BJ (cell line): Measurements from ENCODE around the gene NEGR1. TPM values are rescaled to one million over a fixed set of nuclear protein-coding genes. Genes with fewer than 3 reads are reported as not detected.
"Not testable (repeated sequence)": the region's sequence is repeated elsewhere in the genome, so short reads cannot be mapped to it uniquely, and the experiment has no call there.

Experiments used
- CTCF ChIA-PET: fragments of 350-600 bp; formaldehyde crosslinking; extraction: SDS; loops from one replicate; lab custom pipeline; 2021; ENCODE audit warnings: antibody characterized with exemption, inconsistent platforms; lab: Yijun Ruan, JAX
- POLR2A ChIA-PET: fragments of 300-600 bp; sonication (Branson Sonifier 250); formaldehyde crosslinking; extraction: SDS; loops from one replicate; lab custom pipeline; 2021; ENCODE audit warnings: antibody characterized with exemption; lab: Charles Lee
- DNase-seq: peaks from one replicate; pipeline ENCODE4 v3.0.0-alpha.2; 2011; ENCODE audit warnings: low read depth
- H3K27me3 ChIP-seq: 2 replicates; pipeline ENCODE4 v1.6.0; 2011; ENCODE audit warnings: low read length; ENCODE audit not compliant: control insufficient read depth, insufficient read depth
- H3K36me3 ChIP-seq: 2 replicates; pipeline ENCODE4 v1.5.1; 2011; ENCODE audit warnings: low read length; ENCODE audit not compliant: control insufficient read depth, insufficient read depth
- H3K4me3 ChIP-seq: 2 replicates; pipeline ENCODE4 v1.5.1; 2011; ENCODE audit warnings: low read depth, mild to moderate bottlenecking, control low read depth, low read length
- polyA plus RNA-seq: library from polyadenylated mRNA; depleted of rRNA; stranded (reverse); fragments of >200 nt; gene quantifications from 2 replicates; pipeline ENCODE4 v1.2.3, GENCODE V29; 2011
- TF ChIP-seq, protein P1 (sequence below): IDR thresholded peaks from 2 replicates; pipeline ENCODE4 v1.5.1; 2011; ENCODE audit warnings: low read depth, mild to moderate bottlenecking, control low read depth, inconsistent platforms, low read length, moderate library complexity; ENCODE audit not compliant: insufficient read depth

Gene NEGR1
- polyA plus RNA-seq, 1 experiment = 15.4 TPM

GRCh38 chr1:71908871-71909390 is 373.4 kb downstream of the NEGR1 start:
- TF ChIP-seq, protein P1, sequence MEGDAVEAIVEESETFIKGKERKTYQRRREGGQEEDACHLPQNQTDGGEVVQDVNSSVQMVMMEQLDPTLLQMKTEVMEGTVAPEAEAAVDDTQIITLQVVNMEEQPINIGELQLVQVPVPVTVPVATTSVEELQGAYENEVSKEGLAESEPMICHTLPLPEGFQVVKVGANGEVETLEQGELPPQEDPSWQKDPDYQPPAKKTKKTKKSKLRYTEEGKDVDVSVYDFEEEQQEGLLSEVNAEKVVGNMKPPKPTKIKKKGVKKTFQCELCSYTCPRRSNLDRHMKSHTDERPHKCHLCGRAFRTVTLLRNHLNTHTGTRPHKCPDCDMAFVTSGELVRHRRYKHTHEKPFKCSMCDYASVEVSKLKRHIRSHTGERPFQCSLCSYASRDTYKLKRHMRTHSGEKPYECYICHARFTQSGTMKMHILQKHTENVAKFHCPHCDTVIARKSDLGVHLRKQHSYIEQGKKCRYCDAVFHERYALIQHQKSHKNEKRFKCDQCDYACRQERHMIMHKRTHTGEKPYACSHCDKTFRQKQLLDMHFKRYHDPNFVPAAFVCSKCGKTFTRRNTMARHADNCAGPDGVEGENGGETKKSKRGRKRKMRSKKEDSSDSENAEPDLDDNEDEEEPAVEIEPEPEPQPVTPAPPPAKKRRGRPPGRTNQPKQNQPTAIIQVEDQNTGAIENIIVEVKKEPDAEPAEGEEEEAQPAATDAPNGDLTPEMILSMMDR = no peak
- ChIA-PET CTCF (no interaction called here), POLR2A (interaction anchor here (0.7 kb wide), 1 partner anchor 118 kb away, joined by 6 read pairs; no protein-coding TSS in a partner anchor)
- Histone ChIP-seq H3K36me3 (no peaks in the 10 kb centered on the region), H3K4me3 (no peak overlapping the region), H3K27me3 (no peaks in the 10 kb centered on the region)
- DNase-seq = no peak

- TF ChIP-seq, protein P1 = no peak
- no peak for DNase-seq
- ChIA-PET POLR2A (no interaction called here), CTCF (interaction anchor here (0.7 kb wide), 1 partner anchor 191 kb away, joined by 3 read pairs; no protein-coding TSS in a partner anchor)
- Histone ChIP-seq H3K27me3 (no peaks in the 10 kb centered on the region), H3K4me3 (no peak overlapping the region), H3K36me3 (no peaks in the 10 kb centered on the region)
Observed at GRCh38 chr1:71908303-71908702, 374.0 kb downstream of the NEGR1 start.

- no peaks in the 10 kb centered on the region for H3K27me3 ChIP-seq
- no peaks in the 10 kb centered on the region for H3K36me3 ChIP-seq
- ChIA-PET CTCF (no interaction called here), POLR2A (no interaction called here)
- no peak overlapping the region for H3K4me3 ChIP-seq
- TF ChIP-seq, protein P1 = no peak
- no peak for DNase-seq
Observed at GRCh38 chr1:71899881-71900280, 382.5 kb downstream of the NEGR1 start.

- H3K36me3 ChIP-seq, H3K27me3 ChIP-seq, H3K4me3 ChIP-seq, DNase-seq, POLR2A ChIA-PET: not testable (repeated sequence)
- CTCF ChIA-PET = interaction anchor here (0.7 kb wide), 1 partner anchor 8 kb away, joined by 3 read pairs; no protein-coding TSS in a partner anchor
Observed at GRCh38 chr1:71888166-71888565, 394.2 kb downstream of the NEGR1 start.

- no peak for DNase-seq
- Histone ChIP-seq H3K36me3 (no peaks in the 10 kb centered on the region), H3K4me3 (no peak overlapping the region), H3K27me3 (no peaks in the 10 kb centered on the region)
- CTCF ChIA-PET = no interaction called here
- TF ChIP-seq, protein P1 = no peak
- POLR2A ChIA-PET = no interaction called here
Observed at GRCh38 chr1:71885171-71885570, 397.2 kb downstream of the NEGR1 start.

DNA sequence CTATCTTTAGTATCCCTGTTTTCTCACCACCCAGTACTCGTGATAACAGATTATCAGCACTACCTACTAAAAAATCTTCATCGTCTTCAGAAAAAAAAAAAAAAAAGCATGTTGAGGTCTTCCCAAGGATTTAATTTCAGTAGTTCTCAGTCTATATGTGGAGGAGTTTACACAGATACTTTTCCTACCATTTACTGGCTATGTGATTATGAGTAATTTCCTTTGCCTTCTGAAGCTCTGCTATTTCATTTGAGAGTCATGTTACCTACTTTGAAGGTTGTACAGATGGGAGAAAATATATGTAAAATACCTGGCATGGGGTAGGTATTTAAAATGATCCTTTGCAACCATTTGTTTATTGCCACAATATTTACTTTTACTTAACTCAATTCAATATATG is 399.7 kb downstream of the NEGR1 start:
- Histone ChIP-seq H3K4me3 (no peak overlapping the region), H3K27me3 (no peaks in the 10 kb centered on the region), H3K36me3 (no peaks in the 10 kb centered on the region)
- TF ChIP-seq, protein P1 = no peak
- DNase-seq = no peak
- ChIA-PET POLR2A (no interaction called here), CTCF (no interaction called here)
